Activated naive CD4-positive, alpha-beta T cell (primary cell): ENCODE measurements around the gene LHX8.

Experiments used
- DNase-seq, 4 experiments: peaks; one replicate each; lab custom pipeline; 2025; lab: John Stamatoyannopoulos, UW

Gene LHX8

DNA sequence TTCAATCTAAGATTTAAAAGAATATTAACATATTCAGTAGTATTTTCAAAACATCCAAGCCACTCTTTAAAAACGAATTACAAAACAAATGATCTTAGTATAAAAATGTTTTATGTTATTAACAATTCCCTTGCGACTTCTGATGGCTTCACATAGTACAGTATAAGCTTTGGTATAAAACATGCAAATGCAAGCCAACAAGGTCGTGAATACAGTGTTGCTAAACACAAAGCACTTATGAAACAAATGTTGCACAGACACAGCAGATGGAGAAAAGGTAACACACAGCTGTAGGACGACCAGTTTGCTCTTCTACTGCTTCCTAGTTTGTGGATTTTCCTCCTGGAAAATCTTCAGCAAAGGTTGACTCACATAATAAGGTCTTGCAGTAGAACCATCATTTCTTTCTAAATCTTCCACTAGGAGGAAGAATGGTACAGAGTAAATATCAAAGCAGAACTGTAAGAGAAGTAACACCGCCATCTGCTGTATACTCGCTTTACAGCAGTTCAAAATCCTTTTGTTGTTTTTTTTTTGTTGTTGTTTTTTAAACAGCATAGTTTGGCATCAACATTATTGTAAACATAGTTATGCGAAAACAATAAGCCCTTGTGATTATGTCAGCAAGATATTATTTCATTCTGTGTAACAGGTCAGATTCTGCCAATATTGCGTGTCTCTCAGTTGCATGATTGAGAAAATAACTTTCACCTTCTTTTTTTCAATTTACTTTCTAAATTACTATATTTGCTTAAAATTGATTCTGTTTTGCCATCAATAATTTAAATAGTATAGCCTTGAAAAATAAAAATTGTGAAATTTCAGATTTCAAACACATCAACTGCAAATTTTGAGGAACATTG lies 69.5 kb downstream of the LHX8 start:
- no peak for DNase-seq

DNA sequence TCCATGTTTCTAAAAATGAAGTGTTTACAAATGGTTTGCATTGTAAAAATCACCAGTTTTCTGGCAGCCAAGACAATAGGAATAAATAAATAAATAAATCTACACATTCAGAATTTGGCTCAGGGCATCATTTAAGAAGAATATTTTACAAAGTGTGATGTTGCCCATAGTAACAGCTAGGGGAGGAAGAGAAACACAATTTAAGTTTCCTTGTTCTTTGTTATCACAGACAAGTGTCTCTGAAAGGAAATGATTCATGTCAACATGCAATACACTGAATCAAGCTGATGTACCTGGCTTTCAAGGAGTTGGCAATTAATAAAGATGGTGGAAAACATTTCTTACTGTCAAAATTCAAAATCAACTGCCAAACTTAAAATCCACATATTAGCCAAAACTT lies 74.7 kb downstream of the LHX8 start:
- no peak for DNase-seq
